ENCODE measurements around the gene PDE4A. TPM values are rescaled to one million over a fixed set of nuclear protein-coding genes. Genes with fewer than 3 reads are reported as not detected.

The PDE4A gene
- total and polyA plus RNA-seq, 2 experiments from 2014 or later = 5.2 to 5.4 TPM

DNA sequence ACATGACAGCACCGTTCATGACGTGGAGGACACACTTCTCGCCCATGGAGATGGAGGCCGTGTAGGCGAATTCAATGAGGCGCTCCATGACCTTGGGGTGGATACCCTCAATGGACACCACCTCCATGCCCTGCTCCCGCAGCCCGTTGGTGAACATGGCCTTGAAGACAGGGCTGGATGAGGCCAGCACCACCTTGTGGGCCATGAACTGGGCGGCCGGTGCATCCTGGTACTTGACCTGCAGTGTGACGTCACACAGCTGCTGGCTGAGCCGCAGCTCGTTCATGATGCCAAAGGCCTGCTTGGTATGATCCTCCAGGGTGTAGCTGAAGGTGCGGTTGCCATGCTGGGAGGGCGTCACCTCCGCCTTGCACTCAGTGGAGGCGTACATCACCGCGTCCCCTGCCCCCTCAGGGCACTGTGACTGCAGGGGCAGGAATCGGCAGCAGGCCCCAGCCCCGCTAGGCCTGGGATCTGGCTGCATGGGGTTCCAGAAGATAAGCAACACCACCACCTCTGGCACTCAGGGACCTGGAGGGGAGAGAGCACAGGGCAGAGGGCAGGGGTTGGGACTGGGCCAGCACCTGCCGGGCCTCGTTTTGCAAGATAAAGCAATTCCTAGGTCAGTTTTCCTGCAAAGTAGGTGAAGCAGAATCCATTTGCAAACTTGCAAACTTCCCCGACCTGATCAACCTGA lies 79.4 kb downstream of the PDE4A start:
- H3K9me2 ChIP-seq (ENCODE audit: insufficient read depth) = no peaks in the 10 kb centered on the region
- peaks cover 4% of the 10 kb centered on the region; the same call in 1 of the 3 replicates for H3K9me3 Mint-ChIP-seq
- no peak overlapping the region for H2AFZ ChIP-seq
- no peak overlapping the region for H3K27ac ChIP-seq (ENCODE audit: low read depth)
- H4K20me1 ChIP-seq (replicated peaks; ENCODE audit: insufficient read depth) = no peaks in the 10 kb centered on the region; the same call in 1 of the 2 replicates
- ATAC-seq = peak; percentile 53
- no peak overlapping the region for H3K4me3 ChIP-seq
- DNase-seq (ENCODE audit: low spot score) = peak; percentile 70
- peaks cover 20% of the 10 kb centered on the region for H3K27me3 Mint-ChIP-seq (ENCODE audit: insufficient read depth, low read depth, poor library complexity)
- peaks cover 28% of the 10 kb centered on the region for H3K4me1 ChIP-seq (ENCODE audit: insufficient read depth)
- peaks cover 74% of the 10 kb centered on the region for H3K79me2 ChIP-seq (replicated peaks; ENCODE audit: insufficient read depth)
- H3K36me3 ChIP-seq (ENCODE audit: insufficient read depth) = peaks cover 24% of the 10 kb centered on the region; the same call in 1 of the 2 replicates
- H3K27ac Mint-ChIP-seq = peak overlapping the region; percentile 95
- peak overlapping the region; percentile 75 for H3K4me2 ChIP-seq
- TF ChIP-seq CREB1 (CRISPR knock-in tag; IDR thresholded peaks at IDR 0.05; ENCODE audit: low read depth) = peak; percentile 42; the same call in 1 of the 2 replicates
- TF ChIP-seq EZH2 (IDR thresholded peaks at IDR 0.05; ENCODE audit: low read depth, unreplicated experiment) = no peak
- TF ChIP-seq, protein P1, sequence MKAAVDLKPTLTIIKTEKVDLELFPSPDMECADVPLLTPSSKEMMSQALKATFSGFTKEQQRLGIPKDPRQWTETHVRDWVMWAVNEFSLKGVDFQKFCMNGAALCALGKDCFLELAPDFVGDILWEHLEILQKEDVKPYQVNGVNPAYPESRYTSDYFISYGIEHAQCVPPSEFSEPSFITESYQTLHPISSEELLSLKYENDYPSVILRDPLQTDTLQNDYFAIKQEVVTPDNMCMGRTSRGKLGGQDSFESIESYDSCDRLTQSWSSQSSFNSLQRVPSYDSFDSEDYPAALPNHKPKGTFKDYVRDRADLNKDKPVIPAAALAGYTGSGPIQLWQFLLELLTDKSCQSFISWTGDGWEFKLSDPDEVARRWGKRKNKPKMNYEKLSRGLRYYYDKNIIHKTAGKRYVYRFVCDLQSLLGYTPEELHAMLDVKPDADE (IDR thresholded peaks at IDR 0.05) = no peak
- TF ChIP-seq, protein P2, sequence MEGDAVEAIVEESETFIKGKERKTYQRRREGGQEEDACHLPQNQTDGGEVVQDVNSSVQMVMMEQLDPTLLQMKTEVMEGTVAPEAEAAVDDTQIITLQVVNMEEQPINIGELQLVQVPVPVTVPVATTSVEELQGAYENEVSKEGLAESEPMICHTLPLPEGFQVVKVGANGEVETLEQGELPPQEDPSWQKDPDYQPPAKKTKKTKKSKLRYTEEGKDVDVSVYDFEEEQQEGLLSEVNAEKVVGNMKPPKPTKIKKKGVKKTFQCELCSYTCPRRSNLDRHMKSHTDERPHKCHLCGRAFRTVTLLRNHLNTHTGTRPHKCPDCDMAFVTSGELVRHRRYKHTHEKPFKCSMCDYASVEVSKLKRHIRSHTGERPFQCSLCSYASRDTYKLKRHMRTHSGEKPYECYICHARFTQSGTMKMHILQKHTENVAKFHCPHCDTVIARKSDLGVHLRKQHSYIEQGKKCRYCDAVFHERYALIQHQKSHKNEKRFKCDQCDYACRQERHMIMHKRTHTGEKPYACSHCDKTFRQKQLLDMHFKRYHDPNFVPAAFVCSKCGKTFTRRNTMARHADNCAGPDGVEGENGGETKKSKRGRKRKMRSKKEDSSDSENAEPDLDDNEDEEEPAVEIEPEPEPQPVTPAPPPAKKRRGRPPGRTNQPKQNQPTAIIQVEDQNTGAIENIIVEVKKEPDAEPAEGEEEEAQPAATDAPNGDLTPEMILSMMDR (conservative IDR thresholded peaks at IDR 0.05; ENCODE audit: low read depth in 2 of 2) = no peak
- TF ChIP-seq NANOG (IDR thresholded peaks at IDR 0.05; ENCODE audit: borderline replicate concordance) = no peak
- H3K4me3 Mint-ChIP-seq = peak overlapping the region; percentile 67
- H3K36me3 Mint-ChIP-seq (ENCODE audit: low read depth) = peaks cover 57% of the 10 kb centered on the region
- peaks cover 25% of the 10 kb centered on the region for H3K4me1 Mint-ChIP-seq
- peaks cover 21% of the 10 kb centered on the region for H3F3A ChIP-seq (replicated peaks; ENCODE audit: low read depth)
- peaks cover 9% of the 10 kb centered on the region; the same call in 1 of the 2 replicates for H3K27me3 ChIP-seq (ENCODE audit: insufficient read depth)

DNA sequence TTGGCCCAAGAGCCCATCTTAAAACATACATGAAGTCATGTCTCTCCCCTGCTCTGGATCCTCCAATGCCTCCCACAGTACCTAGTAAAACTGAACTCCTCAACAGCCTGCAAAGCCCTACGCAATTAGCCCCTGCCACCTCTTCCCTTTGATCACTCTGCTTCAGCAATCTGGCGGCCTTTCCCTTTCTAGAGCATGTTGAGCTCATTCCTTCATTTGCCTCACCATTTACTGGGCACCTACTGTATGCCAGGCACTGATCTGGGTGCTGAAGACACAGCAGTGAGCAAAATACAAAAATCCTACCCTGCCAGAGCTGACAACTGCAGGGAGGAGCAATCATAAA lies 79.9 kb downstream of the PDE4A start:
- Histone ChIP-seq H3K27me3 (ENCODE audit: insufficient read depth) (peaks cover 9% of the 10 kb centered on the region; the same call in 1 of the 2 replicates), H3K4me3 (0 out of 2 replicates have a peak overlapping the region, but pooled peaks have one; percentile 35), H3F3A (replicated peaks; ENCODE audit: low read depth) (peaks cover 21% of the 10 kb centered on the region), H3K4me2 (peak overlapping the region; percentile 75), H3K27ac (ENCODE audit: low read depth) (peak overlapping the region; percentile 77), H2AFZ (no peak overlapping the region), H3K36me3 (ENCODE audit: insufficient read depth) (peaks cover 19% of the 10 kb centered on the region; the same call in 1 of the 2 replicates), H3K4me1 (ENCODE audit: insufficient read depth) (peaks cover 28% of the 10 kb centered on the region), H3K9me2 (ENCODE audit: insufficient read depth) (no peaks in the 10 kb centered on the region), H4K20me1 (replicated peaks; ENCODE audit: insufficient read depth) (no peaks in the 10 kb centered on the region; the same call in 1 of the 2 replicates), H3K79me2 (replicated peaks; ENCODE audit: insufficient read depth) (peaks cover 69% of the 10 kb centered on the region)
- Mint-ChIP-seq H3K27me3 (ENCODE audit: insufficient read depth, low read depth, poor library complexity) (peaks cover 20% of the 10 kb centered on the region), H3K36me3 (ENCODE audit: low read depth) (peaks cover 52% of the 10 kb centered on the region), H3K9me3 (peaks cover 4% of the 10 kb centered on the region; the same call in 1 of the 3 replicates), H3K4me1 (peaks cover 25% of the 10 kb centered on the region), H3K4me3 (peak overlapping the region; percentile 67), H3K27ac (peak overlapping the region; percentile 95)
- DNase-seq (ENCODE audit: low spot score) (no peak), ATAC-seq (no peak; the same call in 2 of the 3 replicates)
- TF ChIP-seq EZH2 (IDR thresholded peaks at IDR 0.05; ENCODE audit: low read depth, unreplicated experiment) = no peak
- TF ChIP-seq NANOG (IDR thresholded peaks at IDR 0.05; ENCODE audit: borderline replicate concordance) = no peak
- TF ChIP-seq, protein P2 (conservative IDR thresholded peaks at IDR 0.05; ENCODE audit: low read depth in 2 of 2) = no peak
- TF ChIP-seq, protein P1 (IDR thresholded peaks at IDR 0.05) = no peak
- TF ChIP-seq JUNB (IDR thresholded peaks at IDR 0.05; ENCODE audit: unreplicated experiment) = no peak
- TF ChIP-seq STAT1 (IDR thresholded peaks at IDR 0.05; ENCODE audit: unreplicated experiment) = no peak

Measured in GM23338 (cell line).